Activated B cell treated with CpG ODN at 0.5 μM for 24 hours (primary cell): Measurements from ENCODE around the gene PTPRE. TPM values are rescaled to one million over a fixed set of nuclear protein-coding genes. Genes with fewer than 3 reads are reported as not detected.

Experiments used
- ATAC-seq: fragments of 200-7000 bp; cut with Tn5 transposase; one replicate; pipeline ENCODE4 v1.10.0; 2021; ENCODE audit warnings: low read depth, mild to moderate bottlenecking, moderate library complexity
- CTCF ChIA-PET: fragments of 350-600 bp; sonication (Branson Sonifier 250); formaldehyde crosslinking; loops from one replicate; lab custom pipeline; 2021; ENCODE audit warnings: antibody characterized with exemption; lab: Charles Lee
- POLR2A ChIA-PET: fragments of 350-600 bp; sonication (Branson Sonifier 250); formaldehyde crosslinking; loops from one replicate; lab custom pipeline; 2021; ENCODE audit warnings: antibody characterized with exemption; lab: Charles Lee
- DNase-seq: peaks from one replicate; pipeline ENCODE4 v3.0.0; 2022
- H3K27ac Mint-ChIP-seq: one replicate; pipeline ENCODE4 v1.8.0; 2020; ENCODE audit warnings: mixed read lengths
- H3K27me3 Mint-ChIP-seq: one replicate; pipeline ENCODE4 v1.8.0; 2021; ENCODE audit warnings: mixed read lengths
- H3K36me3 Mint-ChIP-seq: one replicate; pipeline ENCODE4 v1.8.0; 2021; ENCODE audit warnings: low read depth, mixed read lengths
- H3K4me1 Mint-ChIP-seq: one replicate; pipeline ENCODE4 v1.8.0; 2021; ENCODE audit warnings: mixed read lengths
- H3K4me3 Mint-ChIP-seq: one replicate; pipeline ENCODE4 v1.8.0; 2020; ENCODE audit warnings: mild to moderate bottlenecking, mixed read lengths
- H3K9me3 Mint-ChIP-seq: one replicate; pipeline ENCODE4 v1.8.0; 2020; ENCODE audit warnings: mixed read lengths
- CTCF ChIP-seq: fragments of 200-600 bp; IDR thresholded peaks from one replicate; pipeline ENCODE4 v1.8.0; 2022; ENCODE audit warnings: antibody characterized with exemption, mild to moderate bottlenecking
- intact Hi-C: fragments of 100-400 bp; cut with micrococcal nuclease; formaldehyde crosslinking; loops from one replicate; pipeline ENCODE4 v1.15.1; 2024
- total RNA-seq: library from RNA; stranded (reverse); gene quantifications from 2 replicates; pipeline ENCODE4 v1.2.3, GENCODE V29; 2022

The PTPRE gene
- total RNA-seq, 1 donor from 2014 or later, result 36.8 TPM

GRCh38 chr10:127978481-127978880 lies 71.6 kb downstream of the PTPRE start:
- peaks cover 21% of the 10 kb centered on the region for H3K27me3 Mint-ChIP-seq
- H3K9me3 Mint-ChIP-seq, result peaks cover 4% of the 10 kb centered on the region
- CTCF ChIA-PET, result no interaction called here
- H3K36me3 Mint-ChIP-seq, result no peaks in the 10 kb centered on the region
- no peak overlapping the region for H3K4me3 Mint-ChIP-seq
- no peak for TF ChIP-seq CTCF
- intact Hi-C loops, result no loop called here
- H3K27ac Mint-ChIP-seq, result no peak overlapping the region
- DNase-seq (no peak), ATAC-seq (no peak)
- H3K4me1 Mint-ChIP-seq, result no peaks in the 10 kb centered on the region
- POLR2A ChIA-PET, result no interaction called here

DNA sequence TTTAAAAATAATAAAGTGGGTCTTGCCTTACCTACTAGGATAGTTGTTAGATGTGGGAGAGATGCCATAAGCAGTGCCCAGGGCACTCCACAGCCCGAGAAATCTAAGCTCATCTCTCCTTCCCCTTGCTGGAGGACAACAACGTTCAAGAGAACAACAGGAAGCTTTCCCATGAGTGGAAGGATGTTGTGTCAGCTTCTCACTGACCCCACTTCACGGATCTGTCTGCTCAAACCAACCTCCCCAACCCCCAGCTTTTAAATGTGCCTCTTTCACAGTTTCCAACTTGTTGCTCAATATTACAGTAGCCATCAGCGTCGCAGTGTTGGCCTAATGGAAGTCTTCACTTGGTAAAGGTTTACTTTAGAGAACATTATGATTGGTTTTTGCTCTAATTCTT lies 72.1 kb downstream of the PTPRE start:
- ChIA-PET CTCF (no interaction called here), POLR2A (no interaction called here)
- Mint-ChIP-seq H3K4me3 (no peak overlapping the region), H3K4me1 (no peaks in the 10 kb centered on the region), H3K27me3 (peaks cover 24% of the 10 kb centered on the region), H3K9me3 (peaks cover 4% of the 10 kb centered on the region), H3K36me3 (no peaks in the 10 kb centered on the region), H3K27ac (no peak overlapping the region)
- DNase-seq (no peak), ATAC-seq (no peak)
- no peak for TF ChIP-seq CTCF
- intact Hi-C loops, result no loop called here

DNA sequence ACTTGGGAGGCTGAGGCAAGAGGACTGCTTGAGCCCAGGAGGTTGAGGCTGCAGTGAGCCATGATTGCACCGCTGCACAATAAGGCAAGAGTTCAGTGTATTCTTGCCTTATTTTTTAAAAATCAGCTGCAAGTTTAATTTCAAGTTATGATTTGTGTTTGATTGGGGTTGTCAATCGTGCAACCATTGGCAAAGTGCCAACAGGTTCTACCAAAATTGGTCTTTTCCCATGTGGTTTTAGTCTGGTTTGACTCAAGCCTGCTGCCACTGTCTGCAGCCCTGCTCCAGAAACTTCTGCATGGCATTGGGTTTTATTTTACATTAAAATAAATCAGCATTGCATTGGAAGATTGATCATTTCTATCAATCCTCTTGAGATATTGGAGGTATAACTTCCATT lies 72.7 kb downstream of the PTPRE start:
- no peaks in the 10 kb centered on the region for H3K36me3 Mint-ChIP-seq
- CTCF ChIA-PET, result no interaction called here
- peaks cover 4% of the 10 kb centered on the region for H3K9me3 Mint-ChIP-seq
- DNase-seq (no peak), ATAC-seq (no peak)
- peaks cover 22% of the 10 kb centered on the region for H3K27me3 Mint-ChIP-seq
- H3K4me1 Mint-ChIP-seq, result no peaks in the 10 kb centered on the region
- H3K27ac Mint-ChIP-seq, result no peak overlapping the region
- intact Hi-C loops, result no loop called here
- POLR2A ChIA-PET, result no interaction called here
- no peak for TF ChIP-seq CTCF
- no peak overlapping the region for H3K4me3 Mint-ChIP-seq

GRCh38 chr10:127980898-127981297 lies 74.0 kb downstream of the PTPRE start:
- H3K36me3 Mint-ChIP-seq, result no peaks in the 10 kb centered on the region
- H3K4me1 Mint-ChIP-seq, result no peaks in the 10 kb centered on the region
- peaks cover 4% of the 10 kb centered on the region for H3K9me3 Mint-ChIP-seq
- ATAC-seq (no peak), DNase-seq (no peak)
- H3K27ac Mint-ChIP-seq, result no peak overlapping the region
- no peak overlapping the region for H3K4me3 Mint-ChIP-seq
- ChIA-PET CTCF (no interaction called here), POLR2A (no interaction called here)
- TF ChIP-seq CTCF, result no peak
- H3K27me3 Mint-ChIP-seq, result peaks cover 13% of the 10 kb centered on the region
- intact Hi-C loops, result no loop called here

GRCh38 chr10:127982601-127983000 lies 75.7 kb downstream of the PTPRE start:
- ChIA-PET POLR2A (no interaction called here), CTCF (no interaction called here)
- no peak overlapping the region for H3K4me3 Mint-ChIP-seq
- peaks cover 15% of the 10 kb centered on the region for H3K27me3 Mint-ChIP-seq
- no peak for TF ChIP-seq CTCF
- H3K9me3 Mint-ChIP-seq, result peaks cover 4% of the 10 kb centered on the region
- no peaks in the 10 kb centered on the region for H3K4me1 Mint-ChIP-seq
- H3K36me3 Mint-ChIP-seq, result no peaks in the 10 kb centered on the region
- DNase-seq (no peak), ATAC-seq (no peak)
- H3K27ac Mint-ChIP-seq, result no peak overlapping the region
- intact Hi-C loops, result no loop called here
